Neural cell (in vitro differentiated cells): Measurements from ENCODE around the gene ZNF391.

ENCODE experiments used
- CTCF ChIP-seq: fragments of 450-650 bp; IDR thresholded peaks from 2 replicates; pipeline ENCODE4 v1.5.1; 2014; ENCODE audit warnings: antibody characterized with exemption, mild to moderate bottlenecking, moderate library complexity; ENCODE audit not compliant: poor library complexity, severe bottlenecking
- EZH2 ChIP-seq: fragments of 200-600, 300-800 bp; shearing (Covaris generic), sonication (generic); IDR thresholded peaks from 2 replicates; pipeline ENCODE4 v1.6.1; 2014; ENCODE audit warnings: antibody characterized with exemption, low read length, borderline replicate concordance, mild to moderate bottlenecking; ENCODE audit not compliant: insufficient read depth, poor library complexity, severe bottlenecking

GRCh38 chr6:27451660-27452390, 63.3 kb downstream of the ZNF391 start:
- TF ChIP-seq EZH2 (no peak), CTCF (no peak)
